HCT116 (cell line): ENCODE results near the gene ROR2. TPM values are rescaled to one million over a fixed set of nuclear protein-coding genes. Genes with fewer than 3 reads are reported as not detected.

Experiments used
- ATAC-seq: fragments of 200-7000 bp; cut with Tn5 transposase; 2 replicates; pipeline ENCODE4 v1.9.1; 2020; ENCODE audit warnings: mild to moderate bottlenecking, moderate library complexity
- BruUV-seq: library from RNA; stranded (reverse); fragments of 400-500 nt; replicated peaks from 2 replicates; lab custom pipeline; 2021; lab: Mats Ljungman, UMichigan
- CTCF ChIA-PET: fragments of 300-600 bp; sonication (Branson Sonifier 250); formaldehyde crosslinking; loops from one replicate; lab custom pipeline; 2021; ENCODE audit warnings: antibody characterized with exemption; lab: Charles Lee
- POLR2A ChIA-PET: fragments of 300-600, 350-600 bp; sonication (Branson Sonifier 250); formaldehyde crosslinking; loops from one replicate; lab custom pipeline; 2021; ENCODE audit warnings: antibody characterized with exemption; lab: Charles Lee
- RAD21 ChIA-PET, 2 experiments: fragments of 300-600 bp; sonication (Branson Sonifier 250); formaldehyde crosslinking; loops; one replicate each; lab custom pipeline; 2023; ENCODE audit warnings: low total read pairs in 2 of 2; ENCODE audit not compliant: uncharacterized antibody in 2 of 2, unreplicated experiment in 2 of 2, low non-redundant PET in 1 of 2; lab: Charles Lee
- DNase-seq: peaks from one replicate; pipeline ENCODE4 v3.0.0-alpha.2; 2010; ENCODE audit warnings: low read depth, low spot score
- H2AFZ ChIP-seq: fragments of 200-600 bp; shearing (Covaris generic), sonication (generic); 2 replicates; pipeline ENCODE4 v1.6.1; 2017; ENCODE audit warnings: low read depth, mixed run types, mixed read lengths, antibody characterized with exemption, low read length; ENCODE audit not compliant: poor library complexity, severe bottlenecking
- H3K27ac ChIP-seq: 2 replicates; pipeline ENCODE4 v1.5.1; 2012; ENCODE audit warnings: low read depth, low read length
- H3K27me3 ChIP-seq: fragments of 200-600 bp; sonication (generic); 2 replicates; pipeline ENCODE4 v1.6.1; 2016; ENCODE audit warnings: mixed run types, low read length, mixed read lengths; ENCODE audit not compliant: insufficient read depth
- H3K36me3 ChIP-seq, 2 experiments: fragments of 200-500 bp in 1 of 2; fragments of 200-600 bp in 1 of 2; sonication (Bioruptor generic) in 1 of 2; sonication (generic) in 1 of 2; 2 replicates each; pipeline versions ENCODE4 v1.5.1 to v1.6.1; 2014 to 2016; ENCODE audit warnings: low read length in 2 of 2, inconsistent platforms in 1 of 2, mixed read lengths in 1 of 2, mixed run types in 1 of 2; ENCODE audit not compliant: insufficient read depth in 2 of 2, control insufficient read depth in 1 of 2
- H3K4me1 ChIP-seq, 2 experiments: fragments of 200-600 bp in 1 of 2; sonication (generic) in 1 of 2; 2 replicates each; pipeline versions ENCODE4 v1.5.1 to v1.6.1; 2012 to 2017; ENCODE audit warnings: low read length in 2 of 2, inconsistent platforms in 1 of 2, mild to moderate bottlenecking in 1 of 2, mixed read lengths in 1 of 2, mixed run types in 1 of 2, moderate library complexity in 1 of 2; ENCODE audit not compliant: insufficient read depth in 2 of 2, control insufficient read depth in 1 of 2
- H3K4me2 ChIP-seq: fragments of 200-600 bp; sonication (generic); 2 replicates; pipeline ENCODE4 v1.6.1; 2017; ENCODE audit warnings: mixed run types, low read length, mixed read lengths
- H3K4me3 ChIP-seq, 2 experiments: fragments of 200-600 bp in 1 of 2; sonication (generic) in 1 of 2; replicated peaks in 1 of 2; 2 replicates each; pipeline ENCODE4 v1.5.1; 2011 to 2016; ENCODE audit warnings: low read length in 2 of 2, control low read depth in 1 of 2, low read depth in 1 of 2, mild to moderate bottlenecking in 1 of 2, mixed read lengths in 1 of 2, mixed run types in 1 of 2
- H3K79me2 ChIP-seq: fragments of 200-600 bp; sonication (generic); 2 replicates; pipeline ENCODE4 v1.6.1; 2017; ENCODE audit warnings: mild to moderate bottlenecking, mixed run types, low read length, moderate library complexity, mixed read lengths; ENCODE audit not compliant: insufficient read depth
- H3K9ac ChIP-seq: fragments of 200-600 bp; sonication (generic); 2 replicates; pipeline ENCODE4 v1.6.1; 2016; ENCODE audit warnings: low read length, mixed read lengths
- H3K9me2 ChIP-seq: fragments of 200-600 bp; sonication (generic), shearing (Covaris generic); 2 replicates; pipeline ENCODE4 v1.6.1; 2017; ENCODE audit warnings: mixed run types, mild to moderate bottlenecking, moderate library complexity; ENCODE audit not compliant: insufficient read depth
- H3K9me3 ChIP-seq, 2 experiments: fragments of 200-500 bp in 1 of 2; fragments of 200-600 bp in 1 of 2; sonication (Bioruptor generic) in 1 of 2; sonication (generic) in 1 of 2; 2 replicates each; pipeline ENCODE4 v1.6.1; 2014 to 2017; ENCODE audit warnings: low read length in 2 of 2, mixed read lengths in 2 of 2, inconsistent platforms in 1 of 2, low read depth in 1 of 2, mild to moderate bottlenecking in 1 of 2, mixed run types in 1 of 2, moderate library complexity in 1 of 2; ENCODE audit not compliant: control insufficient read depth in 1 of 2, insufficient read depth in 1 of 2
- H4K20me1 ChIP-seq: fragments of 200-600 bp; sonication (generic), shearing (Covaris generic); 2 replicates; pipeline ENCODE4 v1.6.1; 2017; ENCODE audit warnings: mixed run types, mild to moderate bottlenecking, moderate library complexity; ENCODE audit not compliant: insufficient read depth
- CBX3 ChIP-seq: IDR thresholded peaks from 2 replicates; pipeline ENCODE4 v1.6.1; 2012; ENCODE audit warnings: low read depth
- FOSL1 ChIP-seq: IDR thresholded peaks from 2 replicates; pipeline ENCODE4 v1.6.1; 2012; ENCODE audit warnings: low read depth
- POLR2AphosphoS5 ChIP-seq: IDR thresholded peaks from 2 replicates; pipeline ENCODE4 v1.6.1; 2011; ENCODE audit warnings: mild to moderate bottlenecking, low read depth, low read length, moderate library complexity
- SIN3A ChIP-seq: IDR thresholded peaks from 2 replicates; pipeline ENCODE4 v1.6.1; 2012; ENCODE audit warnings: low read depth
- SP1 ChIP-seq: IDR thresholded peaks from 2 replicates; pipeline ENCODE4 v1.6.1; 2012; ENCODE audit warnings: low read depth
- SRF ChIP-seq: IDR thresholded peaks from 2 replicates; pipeline ENCODE4 v1.6.1; 2012; ENCODE audit warnings: low read depth
- ZNF274 ChIP-seq: fragments of 200-500 bp; sonication (Bioruptor generic); IDR thresholded peaks from 2 replicates; pipeline ENCODE4 v1.6.1; 2014; ENCODE audit warnings: mild to moderate bottlenecking, low read depth, low read length, inconsistent platforms
- intact Hi-C: fragments of 100-400 bp; cut with micrococcal nuclease; formaldehyde crosslinking; loops from 2 replicates; pipeline ENCODE4 v1.10.0; 2022
- total RNA-seq: library from RNA; stranded (reverse); gene quantifications from one replicate; pipeline ENCODE4 v1.2.1, GENCODE V29; 2021; ENCODE audit not compliant: unreplicated experiment
- TF ChIP-seq, protein P1 (sequence below): IDR thresholded peaks from 2 replicates; pipeline ENCODE4 v1.6.1; 2012
- TF ChIP-seq, protein P2 (sequence below): IDR thresholded peaks from 2 replicates; pipeline ENCODE4 v1.6.1; 2012; ENCODE audit warnings: low read depth

ROR2 gene
- total RNA-seq, 1 experiment from 2014 or later, result 15.7 TPM

DNA sequence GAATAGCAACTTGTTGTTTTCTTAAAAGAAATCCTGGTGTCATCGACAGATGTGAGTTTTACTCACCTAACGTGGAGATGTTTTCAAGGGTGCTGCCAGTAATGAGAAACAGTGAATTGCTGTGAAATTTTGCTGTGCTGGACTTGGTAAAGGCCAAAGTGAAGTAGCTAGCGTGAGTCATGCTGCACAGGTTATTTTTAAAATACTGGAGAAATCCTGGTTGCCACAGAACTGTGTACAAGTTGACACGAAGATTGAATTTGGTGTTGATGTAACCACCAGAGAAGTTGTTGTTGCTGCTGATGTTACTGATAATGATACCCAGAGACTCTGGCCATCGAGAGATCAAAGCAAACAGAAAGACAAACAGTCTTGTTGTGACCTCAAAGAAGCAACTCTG lies 338.4 kb downstream of the ROR2 start:
- Histone ChIP-seq H3K27ac (no peak overlapping the region), H2AFZ (no peak overlapping the region), H3K9ac (no peak overlapping the region), H3K79me2 (no peaks in the 10 kb centered on the region), H4K20me1 (no peaks in the 10 kb centered on the region), H3K4me2 (no peak overlapping the region), H3K9me3 (no peaks in the 10 kb centered on the region), H3K36me3 (no peaks in the 10 kb centered on the region), H3K9me2 (no peaks in the 10 kb centered on the region), H3K27me3 (no peaks in the 10 kb centered on the region), H3K4me3 (no peak overlapping the region), H3K4me1 (no peaks in the 10 kb centered on the region)
- ChIA-PET CTCF (no interaction called here), RAD21 (no interaction called here), POLR2A (no interaction called here)
- BruUV-seq, result no TSS peak
- DNase-seq (no peak), ATAC-seq (no peak)
- TF ChIP-seq FOSL1 (no peak), CBX3 (no peak), SRF (no peak), POLR2AphosphoS5 (no peak), SIN3A (no peak)
- intact Hi-C loops, result no loop called here

DNA sequence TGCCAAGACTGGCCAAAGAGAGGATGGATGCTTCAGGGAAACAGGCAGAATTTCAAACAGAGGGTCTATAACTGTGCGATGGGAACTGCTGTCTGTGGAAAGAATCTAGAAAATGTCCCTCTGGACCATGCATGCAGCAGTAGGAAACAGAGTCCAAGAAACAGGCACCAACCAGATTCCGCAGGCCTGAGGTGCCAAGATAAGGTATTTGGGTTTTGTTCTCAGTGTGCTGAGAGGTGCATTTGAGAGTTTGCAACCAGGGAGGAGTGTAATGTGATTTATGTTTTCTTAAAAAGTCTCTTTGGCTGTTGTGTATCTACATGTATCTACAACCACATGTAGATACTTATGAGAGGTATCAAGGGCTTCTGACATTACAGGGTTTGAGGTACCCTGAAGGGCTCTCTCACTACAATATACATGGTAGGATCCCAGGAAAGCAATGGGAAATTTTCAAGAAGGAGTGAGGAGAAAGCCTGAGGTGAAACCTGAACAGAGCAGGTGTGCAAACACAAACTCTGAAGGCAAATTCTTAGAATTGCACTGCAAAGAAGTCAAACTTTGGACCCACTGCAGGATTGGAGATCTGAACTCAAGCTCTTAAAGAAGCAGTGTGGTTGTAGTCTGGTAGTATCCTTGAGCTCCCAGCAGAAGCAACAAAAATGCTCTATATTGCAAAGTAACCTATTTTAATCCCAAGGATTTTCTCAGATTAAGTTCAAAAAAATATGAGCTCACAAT lies 343.6 kb downstream of the ROR2 start:
- ATAC-seq, result no peak
- Histone ChIP-seq H3K36me3 (no peaks in the 10 kb centered on the region), H3K9me2 (no peaks in the 10 kb centered on the region), H3K4me3 (no peak overlapping the region), H3K4me2 (no peak overlapping the region), H3K27me3 (no peaks in the 10 kb centered on the region), H3K9ac (no peak overlapping the region), H3K9me3 (no peaks in the 10 kb centered on the region), H3K79me2 (no peaks in the 10 kb centered on the region), H4K20me1 (no peaks in the 10 kb centered on the region), H3K27ac (no peak overlapping the region), H2AFZ (no peak overlapping the region), H3K4me1 (no peaks in the 10 kb centered on the region)
- RAD21 ChIA-PET, result no interaction called here
- TF ChIP-seq, protein P1, sequence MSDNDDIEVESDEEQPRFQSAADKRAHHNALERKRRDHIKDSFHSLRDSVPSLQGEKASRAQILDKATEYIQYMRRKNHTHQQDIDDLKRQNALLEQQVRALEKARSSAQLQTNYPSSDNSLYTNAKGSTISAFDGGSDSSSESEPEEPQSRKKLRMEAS, result no peak
- TF ChIP-seq, protein P2, sequence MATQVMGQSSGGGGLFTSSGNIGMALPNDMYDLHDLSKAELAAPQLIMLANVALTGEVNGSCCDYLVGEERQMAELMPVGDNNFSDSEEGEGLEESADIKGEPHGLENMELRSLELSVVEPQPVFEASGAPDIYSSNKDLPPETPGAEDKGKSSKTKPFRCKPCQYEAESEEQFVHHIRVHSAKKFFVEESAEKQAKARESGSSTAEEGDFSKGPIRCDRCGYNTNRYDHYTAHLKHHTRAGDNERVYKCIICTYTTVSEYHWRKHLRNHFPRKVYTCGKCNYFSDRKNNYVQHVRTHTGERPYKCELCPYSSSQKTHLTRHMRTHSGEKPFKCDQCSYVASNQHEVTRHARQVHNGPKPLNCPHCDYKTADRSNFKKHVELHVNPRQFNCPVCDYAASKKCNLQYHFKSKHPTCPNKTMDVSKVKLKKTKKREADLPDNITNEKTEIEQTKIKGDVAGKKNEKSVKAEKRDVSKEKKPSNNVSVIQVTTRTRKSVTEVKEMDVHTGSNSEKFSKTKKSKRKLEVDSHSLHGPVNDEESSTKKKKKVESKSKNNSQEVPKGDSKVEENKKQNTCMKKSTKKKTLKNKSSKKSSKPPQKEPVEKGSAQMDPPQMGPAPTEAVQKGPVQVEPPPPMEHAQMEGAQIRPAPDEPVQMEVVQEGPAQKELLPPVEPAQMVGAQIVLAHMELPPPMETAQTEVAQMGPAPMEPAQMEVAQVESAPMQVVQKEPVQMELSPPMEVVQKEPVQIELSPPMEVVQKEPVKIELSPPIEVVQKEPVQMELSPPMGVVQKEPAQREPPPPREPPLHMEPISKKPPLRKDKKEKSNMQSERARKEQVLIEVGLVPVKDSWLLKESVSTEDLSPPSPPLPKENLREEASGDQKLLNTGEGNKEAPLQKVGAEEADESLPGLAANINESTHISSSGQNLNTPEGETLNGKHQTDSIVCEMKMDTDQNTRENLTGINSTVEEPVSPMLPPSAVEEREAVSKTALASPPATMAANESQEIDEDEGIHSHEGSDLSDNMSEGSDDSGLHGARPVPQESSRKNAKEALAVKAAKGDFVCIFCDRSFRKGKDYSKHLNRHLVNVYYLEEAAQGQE, result no peak
- TF ChIP-seq SP1 (no peak), ZNF274 (no peak)
- intact Hi-C loops, result no loop called here
- POLR2A ChIA-PET, result no interaction called here
- no peak for DNase-seq
- CTCF ChIA-PET, result no interaction called here
- BruUV-seq, result no TSS peak
